ENCODE results near the gene SLC6A11. TPM values are rescaled to one million over a fixed set of nuclear protein-coding genes. Genes with fewer than 3 reads are reported as not detected.

SLC6A11 gene
- total RNA-seq, 1 experiment from 2014 or later, result 1.5 TPM

DNA sequence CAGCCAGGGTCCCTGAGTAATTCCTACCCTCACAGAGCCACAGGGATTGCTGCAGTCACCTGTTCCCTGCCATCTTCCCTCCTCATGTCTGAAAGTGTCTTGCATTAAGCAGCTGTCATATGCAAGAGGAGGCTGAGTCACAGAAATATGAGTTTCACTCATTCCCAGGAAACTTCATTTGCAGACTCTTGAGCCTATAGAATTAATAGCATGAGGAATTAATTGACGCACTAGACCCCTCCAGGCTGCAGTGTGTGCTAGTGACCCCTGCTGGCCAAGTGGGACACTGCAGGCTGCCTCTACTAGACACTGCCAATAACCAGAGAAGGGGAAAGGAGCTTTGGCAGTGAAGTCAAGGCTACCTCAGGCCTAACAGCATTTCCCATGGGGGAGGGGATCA lies 125.9 kb downstream of the SLC6A11 start:
- Histone ChIP-seq H2AK5ac (ENCODE audit: insufficient read length, low read length) (no peak overlapping the region), H3K27ac (ENCODE audit: insufficient read length, low read depth, low read length) (no peak overlapping the region), H4K91ac (ENCODE audit: insufficient read length, low read depth, low read length) (no peak overlapping the region), H3K9ac (ENCODE audit: extremely low read depth, insufficient read length, low read length) (no peak overlapping the region), H4K5ac (ENCODE audit: insufficient read length, low read depth, low read length) (no peak overlapping the region), H2BK120ac (ENCODE audit: low read depth, low read length, poor library complexity, severe bottlenecking) (no peak overlapping the region), H3K23me2 (ENCODE audit: insufficient read length, low read depth, low read length, poor library complexity, severe bottlenecking) (no peaks in the 10 kb centered on the region), H3K27me3 (ENCODE audit: insufficient read depth, low read length) (no peaks in the 10 kb centered on the region), H3K23ac (ENCODE audit: insufficient read length, low read depth, low read length) (no peak overlapping the region), H3K79me1 (ENCODE audit: insufficient read depth, low read depth, low read length, poor library complexity, severe bottlenecking) (no peaks in the 10 kb centered on the region), H2BK12ac (ENCODE audit: insufficient read length, low read depth, low read length) (no peak overlapping the region), H3K79me2 (ENCODE audit: insufficient read depth, low read length) (no peaks in the 10 kb centered on the region), H4K20me1 (ENCODE audit: control insufficient read depth, insufficient read depth, insufficient read length) (no peaks in the 10 kb centered on the region), H3K14ac (ENCODE audit: insufficient read depth, low read length) (no peak overlapping the region), H3K18ac (ENCODE audit: insufficient read length, low read depth, low read length) (no peak overlapping the region), H3K56ac (ENCODE audit: insufficient read length, low read depth, low read length) (no peak overlapping the region), H2BK20ac (ENCODE audit: low read depth, low read length, poor library complexity, severe bottlenecking) (no peak overlapping the region), H2AFZ (ENCODE audit: low read length) (no peak overlapping the region), H2BK5ac (ENCODE audit: insufficient read length, low read length) (no peak overlapping the region), H3K4ac (ENCODE audit: low read depth, low read length) (no peak overlapping the region), H2BK15ac (ENCODE audit: low read depth, low read length) (no peak overlapping the region), H3T11ph (ENCODE audit: low read length) (no peak overlapping the region), H3K4me1 (ENCODE audit: insufficient read depth, low read length) (no peaks in the 10 kb centered on the region), H3K4me2 (ENCODE audit: insufficient read depth, insufficient read length, low read length) (no peak overlapping the region), H4K8ac (replicated peaks; ENCODE audit: insufficient read length, low read depth, low read length) (no peak overlapping the region), H3K9me3 (ENCODE audit: control insufficient read depth, low read depth, low read length) (no peaks in the 10 kb centered on the region)
- peak; percentile 55 for DNase-seq
- H3K4me1 Mint-ChIP-seq, result peaks cover 2 to 4% of the 10 kb centered on the region in 2 experiments; a peak in 2 of 4 replicates
- peaks cover 2 to 6% (median 3%) of the 10 kb centered on the region in 3 experiments; a peak in 3 of 7 replicates for H3K36me3 Mint-ChIP-seq (ENCODE audit: insufficient read depth in 1 of 3, low read depth in 3 of 3)
- no peak overlapping the region for H3K4me3 Mint-ChIP-seq
- H3K9me3 Mint-ChIP-seq, result peaks cover 12 to 13% of the 10 kb centered on the region in 2 experiments
- no CpG with 5 or more reads among the region's 1 CpG for WGBS (ENCODE audit: extremely low coverage, insufficient read length, low lambda C conversion rate)
- H3K27me3 Mint-ChIP-seq (ENCODE audit: low read depth), result peaks cover 12% of the 10 kb centered on the region
- TF ChIP-seq, protein P1, sequence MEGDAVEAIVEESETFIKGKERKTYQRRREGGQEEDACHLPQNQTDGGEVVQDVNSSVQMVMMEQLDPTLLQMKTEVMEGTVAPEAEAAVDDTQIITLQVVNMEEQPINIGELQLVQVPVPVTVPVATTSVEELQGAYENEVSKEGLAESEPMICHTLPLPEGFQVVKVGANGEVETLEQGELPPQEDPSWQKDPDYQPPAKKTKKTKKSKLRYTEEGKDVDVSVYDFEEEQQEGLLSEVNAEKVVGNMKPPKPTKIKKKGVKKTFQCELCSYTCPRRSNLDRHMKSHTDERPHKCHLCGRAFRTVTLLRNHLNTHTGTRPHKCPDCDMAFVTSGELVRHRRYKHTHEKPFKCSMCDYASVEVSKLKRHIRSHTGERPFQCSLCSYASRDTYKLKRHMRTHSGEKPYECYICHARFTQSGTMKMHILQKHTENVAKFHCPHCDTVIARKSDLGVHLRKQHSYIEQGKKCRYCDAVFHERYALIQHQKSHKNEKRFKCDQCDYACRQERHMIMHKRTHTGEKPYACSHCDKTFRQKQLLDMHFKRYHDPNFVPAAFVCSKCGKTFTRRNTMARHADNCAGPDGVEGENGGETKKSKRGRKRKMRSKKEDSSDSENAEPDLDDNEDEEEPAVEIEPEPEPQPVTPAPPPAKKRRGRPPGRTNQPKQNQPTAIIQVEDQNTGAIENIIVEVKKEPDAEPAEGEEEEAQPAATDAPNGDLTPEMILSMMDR (conservative IDR thresholded peaks at IDR 0.05), result peak; percentile 91
- no peak overlapping the region for H3K27ac Mint-ChIP-seq
